GM19395 (cell line): Measurements from ENCODE around the gene PRDM11.

Experiments
- ATAC-seq: cut with Tn5 transposase; IDR thresholded peaks from one replicate; pipeline ENCODE4 v1.9.1; 2021; ENCODE audit warnings: mild to moderate bottlenecking, moderate library complexity; ENCODE audit not compliant: unreplicated experiment

PRDM11 gene

GRCh38 chr11:45209000-45209879, 62.8 kb downstream of the PRDM11 start:
- ATAC-seq: no peak

- no peak for ATAC-seq
Measured at GRCh38 chr11:45209891-45210699, 63.7 kb downstream of the PRDM11 start.

- ATAC-seq: no peak
Measured at GRCh38 chr11:45210846-45211245, 64.4 kb downstream of the PRDM11 start.

GRCh38 chr11:45211732-45212131, 65.3 kb downstream of the PRDM11 start:
- no peak for ATAC-seq

GRCh38 chr11:45212566-45213315, 66.3 kb downstream of the PRDM11 start:
- ATAC-seq: no peak

- no peak for ATAC-seq
Measured at GRCh38 chr11:45213316-45213665, 66.9 kb downstream of the PRDM11 start.

- no peak for ATAC-seq
Measured at GRCh38 chr11:45213717-45214116, 67.3 kb downstream of the PRDM11 start.

GRCh38 chr11:45215098-45215865, 68.8 kb downstream of the PRDM11 start:
- ATAC-seq: no peak

GRCh38 chr11:45216031-45216430, 69.6 kb downstream of the PRDM11 start:
- no peak for ATAC-seq

- no peak for ATAC-seq
Measured at GRCh38 chr11:45216901-45217300, 70.5 kb downstream of the PRDM11 start.

GRCh38 chr11:45217991-45218390, 71.6 kb downstream of the PRDM11 start:
- ATAC-seq: no peak

GRCh38 chr11:45218705-45219104, 72.3 kb downstream of the PRDM11 start:
- ATAC-seq: no peak

GRCh38 chr11:45219411-45219810, 73.0 kb downstream of the PRDM11 start:
- no peak for ATAC-seq

- no peak for ATAC-seq
Measured at GRCh38 chr11:45223496-45223895, 77.1 kb downstream of the PRDM11 start.

GRCh38 chr11:45224766-45225165, 78.3 kb downstream of the PRDM11 start:
- no peak for ATAC-seq

GRCh38 chr11:45225277-45225676, 78.8 kb downstream of the PRDM11 start:
- no peak for ATAC-seq

- no peak for ATAC-seq
Measured at GRCh38 chr11:45225961-45226871, 79.8 kb downstream of the PRDM11 start.

- ATAC-seq: no peak
Measured at GRCh38 chr11:45226901-45227300, 80.5 kb downstream of the PRDM11 start.

- no peak for ATAC-seq
Measured at GRCh38 chr11:45227836-45228235, 81.4 kb downstream of the PRDM11 start.
